Thoracic aorta (tissue), 2 donors: ENCODE results near the gene THBD. TPM values are rescaled to one million over a fixed set of nuclear protein-coding genes. Genes with fewer than 3 reads are reported as not detected.

Experiments used
- ATAC-seq: fragments of 150-250 bp; one replicate; pipeline ENCODE4 v1.8.0; 2017; ENCODE audit warnings: low read depth; ENCODE audit not compliant: insufficient number of reproducible peaks, low FRiP score
- DNase-seq: peaks from one replicate; pipeline ENCODE4 v3.0.0-alpha.2; 2020; ENCODE audit warnings: low spot score
- H3K27ac ChIP-seq, 2 donors: fragments of 200-600 bp; sonication (generic); 1 replicate in 1 of 2; 2 replicates in 1 of 2; pipeline ENCODE4 v1.5.1; 2016; ENCODE audit warnings: mild to moderate bottlenecking in 2 of 2, moderate library complexity in 2 of 2
- H3K27me3 ChIP-seq: fragments of 200-600 bp; sonication (generic); replicated peaks from 2 replicates; pipeline ENCODE4 v1.6.0; 2016; ENCODE audit warnings: mild to moderate bottlenecking; ENCODE audit not compliant: insufficient read depth
- H3K36me3 ChIP-seq: fragments of 200-600 bp; sonication (generic); one replicate; pipeline ENCODE4 v1.5.1; 2016
- H3K4me1 ChIP-seq, 2 donors: fragments of 200-600 bp; sonication (generic); 1 replicate in 1 of 2; 2 replicates in 1 of 2; pipeline versions ENCODE4 v1.5.1 to v1.6.0; 2016; ENCODE audit warnings: low read depth in 2 of 2, mild to moderate bottlenecking in 1 of 2; ENCODE audit not compliant: control insufficient read depth in 1 of 2
- H3K4me3 ChIP-seq: fragments of 200-600 bp; sonication (generic); 2 replicates; pipeline ENCODE4 v1.5.1; 2016; ENCODE audit warnings: mild to moderate bottlenecking
- H3K9me3 ChIP-seq: fragments of 200-600 bp; sonication (generic); 2 replicates; pipeline ENCODE4 v1.5.1; 2016
- CTCF ChIP-seq: fragments of 200-600 bp; sonication (generic); IDR thresholded peaks from one replicate; pipeline ENCODE4 v1.5.1; 2019; ENCODE audit warnings: antibody characterized with exemption
- total RNA-seq, 2 donors: library from RNA; depleted of rRNA; stranded (reverse); fragments of >200 nt; gene quantifications; one replicate each; pipeline versions ENCODE4 v1.1.0 to v1.2.3, GENCODE V29; 2016

Gene THBD
- total RNA-seq, 2 donors from 2014 or later: 106 to 266 TPM

DNA sequence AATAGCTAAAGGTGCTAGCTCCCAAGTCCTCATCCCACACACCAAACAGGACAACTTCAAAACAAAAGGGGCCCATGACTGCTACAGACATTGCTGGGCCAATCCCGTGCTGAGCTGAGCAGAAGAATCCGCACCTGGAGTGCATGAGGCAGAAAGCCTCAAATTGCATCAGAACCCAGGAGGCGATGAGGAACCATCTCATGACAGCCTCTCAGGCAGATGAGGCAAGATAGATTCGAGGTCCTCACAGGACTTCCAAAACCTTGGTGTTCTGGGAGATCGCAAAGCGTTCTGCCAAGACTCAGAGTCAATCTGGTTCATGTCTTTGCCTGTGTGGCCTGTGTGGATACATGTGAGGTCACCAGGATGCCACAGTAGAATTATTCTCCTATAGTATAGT lies 47.2 kb downstream of the THBD start:
- H3K27me3 ChIP-seq: no peaks in the 10 kb centered on the region
- no peak for TF ChIP-seq CTCF
- DNase-seq (no peak), ATAC-seq (no peak)
- no peaks in the 10 kb centered on the region for H3K9me3 ChIP-seq
- H3K4me3 ChIP-seq: no peak overlapping the region
- H3K36me3 ChIP-seq: no peaks in the 10 kb centered on the region
- no peaks in the 10 kb centered on the region for H3K4me1 ChIP-seq
- H3K27ac ChIP-seq: no peak overlapping the region

GRCh38 chr20:23000232-23000947 lies 49.1 kb downstream of the THBD start:
- Histone ChIP-seq H3K9me3 (no peaks in the 10 kb centered on the region), H3K4me3 (no peak overlapping the region), H3K36me3 (no peaks in the 10 kb centered on the region), H3K27ac (no peak overlapping the region), H3K4me1 (no peaks in the 10 kb centered on the region), H3K27me3 (no peaks in the 10 kb centered on the region)
- TF ChIP-seq CTCF: no peak
- no peak for ATAC-seq
- no peak for DNase-seq

DNA sequence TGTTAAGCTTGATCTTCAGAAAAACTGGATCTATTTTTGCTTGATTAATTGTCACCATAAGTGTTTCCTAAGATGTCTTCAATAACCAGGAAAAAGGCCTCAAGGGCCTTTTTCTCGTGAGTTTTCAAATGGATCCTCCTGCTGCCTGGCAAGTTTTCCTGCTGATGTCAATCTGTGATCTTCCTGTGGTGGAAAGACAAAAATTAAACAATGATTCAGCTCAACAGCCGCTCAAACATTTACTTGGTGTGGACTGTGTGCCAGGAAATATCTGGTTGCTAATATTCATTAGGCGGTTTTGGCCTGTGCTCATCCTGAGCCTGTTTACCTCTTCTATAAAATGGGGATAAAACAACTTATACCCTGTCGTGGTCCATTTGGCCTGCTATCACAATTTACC lies 49.7 kb downstream of the THBD start:
- Histone ChIP-seq H3K27me3 (no peaks in the 10 kb centered on the region), H3K27ac (no peak overlapping the region), H3K4me1 (no peaks in the 10 kb centered on the region), H3K9me3 (no peaks in the 10 kb centered on the region), H3K36me3 (no peaks in the 10 kb centered on the region), H3K4me3 (no peak overlapping the region)
- TF ChIP-seq CTCF: no peak
- no peak for DNase-seq
- no peak for ATAC-seq

DNA sequence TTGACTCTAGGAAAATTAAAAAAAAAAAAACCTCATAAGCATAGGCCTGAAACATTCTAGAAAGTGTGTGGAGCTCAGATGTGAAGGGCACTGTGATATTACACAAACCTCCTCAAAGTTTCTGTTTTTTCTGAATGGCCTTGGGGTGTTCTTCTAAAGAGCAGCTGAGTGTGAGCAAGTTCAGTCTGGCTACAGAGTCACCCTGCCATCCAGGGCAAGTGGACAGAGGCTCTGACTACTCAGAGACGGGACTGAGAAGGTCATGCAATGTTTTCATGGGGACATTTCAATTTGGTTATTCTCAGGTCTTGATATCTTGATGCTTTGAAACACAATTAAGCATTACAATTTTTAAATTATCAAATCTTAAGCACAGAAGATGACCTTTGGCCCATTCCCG lies 51.0 kb downstream of the THBD start:
- Histone ChIP-seq H3K4me3 (no peak overlapping the region), H3K27ac (no peak overlapping the region), H3K27me3 (no peaks in the 10 kb centered on the region), H3K36me3 (no peaks in the 10 kb centered on the region), H3K9me3 (no peaks in the 10 kb centered on the region), H3K4me1 (no peaks in the 10 kb centered on the region)
- no peak for DNase-seq
- ATAC-seq: no peak
- TF ChIP-seq CTCF: no peak

GRCh38 chr20:22995923-22996322 lies 53.5 kb downstream of the THBD start:
- ATAC-seq (no peak), DNase-seq (no peak)
- Histone ChIP-seq H3K27ac (no peak overlapping the region), H3K27me3 (no peaks in the 10 kb centered on the region), H3K36me3 (no peaks in the 10 kb centered on the region), H3K9me3 (no peaks in the 10 kb centered on the region), H3K4me1 (no peaks in the 10 kb centered on the region), H3K4me3 (no peak overlapping the region)
- TF ChIP-seq CTCF: no peak

Other genes with a start within 250 kb of the THBD start
- not detected for gene SSTR4, start 14.4 kb downstream of the THBD start, total RNA-seq
- gene CD93, start 36.7 kb upstream of the THBD start, total RNA-seq: 100 to 1,000 TPM in 1 of 2 donors, 10 to 100 TPM in 1; 99.2 to 163 TPM